GM19438 (cell line): ENCODE results near the gene POLR2H.

Experiments
- ATAC-seq: cut with Tn5 transposase; IDR thresholded peaks from one replicate; pipeline ENCODE4 v1.9.1; 2021; ENCODE audit warnings: low read depth; ENCODE audit not compliant: unreplicated experiment

The POLR2H gene

GRCh38 chr3:184368116-184368515, 6.6 kb downstream of the POLR2H start:
- no peak for ATAC-seq

- no peak for ATAC-seq
Measured at GRCh38 chr3:184368586-184369183, 7.2 kb downstream of the POLR2H start.

GRCh38 chr3:184371570-184372018, 10.1 kb downstream of the POLR2H start:
- no peak for ATAC-seq

DNA sequence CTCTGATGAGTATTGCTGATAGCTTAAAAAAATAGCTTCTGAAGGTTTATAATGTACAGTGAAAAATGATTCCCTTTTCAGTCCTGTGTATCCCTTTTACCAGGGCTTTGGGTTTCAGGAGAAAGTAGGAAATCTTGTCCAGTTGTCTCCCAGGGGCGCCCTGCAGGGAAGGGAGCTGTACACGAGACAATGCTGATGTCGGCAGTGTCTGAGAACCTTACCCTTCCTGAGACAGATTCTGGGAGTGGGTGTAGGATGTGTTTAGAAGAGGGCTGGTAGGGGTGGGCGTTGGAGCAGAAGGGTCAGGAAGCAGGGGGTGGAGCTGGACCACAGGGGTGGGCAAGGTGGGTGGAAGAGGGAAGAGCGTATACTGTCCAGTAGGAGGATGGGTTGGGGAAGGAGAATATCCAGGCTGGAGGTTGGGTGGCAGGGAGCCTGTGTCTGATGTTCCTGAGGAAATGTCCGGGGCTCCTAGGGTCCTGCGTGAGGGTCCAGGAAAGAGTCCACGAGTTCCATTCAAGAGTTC, 10.8 kb downstream of the POLR2H start:
- ATAC-seq: no peak

DNA sequence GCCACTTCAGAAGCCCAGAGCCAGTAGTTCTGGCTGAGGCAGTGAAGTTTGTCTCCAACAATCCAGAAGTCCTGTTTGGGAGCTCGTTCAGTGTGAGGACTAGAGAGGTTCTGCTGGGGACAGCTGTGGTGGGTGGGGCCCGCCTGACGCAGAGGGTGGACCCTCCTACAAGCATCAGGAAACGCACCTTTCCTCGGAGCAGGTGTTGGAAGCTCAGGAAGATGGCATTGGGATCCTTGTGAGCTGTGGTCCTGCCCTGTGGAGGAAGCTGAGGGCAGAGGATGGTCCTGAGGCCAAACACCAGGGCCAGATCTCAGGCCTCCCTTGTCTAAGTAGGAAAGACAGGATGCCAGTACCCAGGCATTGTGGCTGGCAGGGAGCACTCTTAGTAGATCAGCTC, 11.4 kb downstream of the POLR2H start:
- no peak for ATAC-seq

DNA sequence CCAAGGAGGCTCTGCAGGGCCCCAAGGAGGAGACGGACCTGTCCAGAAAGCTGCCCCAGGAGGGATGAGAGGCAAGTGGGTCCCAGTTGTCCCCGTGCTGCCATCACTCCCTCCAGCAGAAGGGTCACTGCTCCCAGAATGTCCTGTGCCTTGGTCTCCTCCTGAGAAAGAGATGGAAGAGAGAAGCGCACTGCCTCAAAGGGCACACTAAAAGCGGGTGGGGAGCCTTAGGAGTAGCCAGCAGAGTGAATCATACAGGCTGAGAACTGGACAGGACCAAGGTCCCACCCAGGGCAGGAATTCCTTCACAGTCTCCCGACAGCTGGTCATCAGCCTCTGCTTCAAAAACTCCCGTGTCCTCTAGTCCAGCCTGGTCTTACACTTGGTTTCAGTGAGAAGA, 11.9 kb downstream of the POLR2H start:
- ATAC-seq: no peak

DNA sequence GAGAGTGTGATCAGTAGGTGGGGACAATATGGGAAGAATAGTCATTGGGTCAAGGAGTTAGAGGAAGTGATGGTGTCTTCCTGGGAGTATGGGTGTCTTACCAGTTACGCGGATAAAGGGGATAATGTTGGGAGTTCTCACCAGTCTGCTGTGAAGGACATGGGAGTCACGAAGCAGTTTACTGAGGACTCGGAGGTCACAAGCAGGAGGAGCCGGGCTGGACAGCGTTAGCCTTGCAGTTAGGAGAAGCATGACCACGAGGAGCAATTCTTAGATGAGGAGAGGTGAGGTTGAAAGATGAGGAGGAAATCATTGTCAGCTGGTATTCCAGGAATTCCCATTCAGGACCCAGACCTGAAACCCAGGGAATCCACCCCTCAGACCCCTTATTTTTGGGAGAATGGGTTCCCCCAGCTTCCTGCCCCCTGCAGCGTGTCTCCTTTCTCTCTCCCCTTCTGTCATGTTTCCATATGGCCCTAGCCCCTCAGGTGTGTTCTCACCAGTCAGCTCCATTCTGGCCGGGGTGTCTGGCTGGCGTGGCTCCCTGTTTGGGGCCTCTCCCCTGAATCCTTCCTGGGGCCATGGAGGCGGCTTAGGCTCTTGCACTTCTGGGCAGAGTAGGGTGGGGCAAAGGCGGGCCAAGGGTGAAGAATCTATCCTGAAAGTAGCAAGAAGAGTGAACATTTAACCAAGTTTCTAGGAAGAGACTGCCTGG, 14.4 kb downstream of the POLR2H start:
- ATAC-seq: no peak

DNA sequence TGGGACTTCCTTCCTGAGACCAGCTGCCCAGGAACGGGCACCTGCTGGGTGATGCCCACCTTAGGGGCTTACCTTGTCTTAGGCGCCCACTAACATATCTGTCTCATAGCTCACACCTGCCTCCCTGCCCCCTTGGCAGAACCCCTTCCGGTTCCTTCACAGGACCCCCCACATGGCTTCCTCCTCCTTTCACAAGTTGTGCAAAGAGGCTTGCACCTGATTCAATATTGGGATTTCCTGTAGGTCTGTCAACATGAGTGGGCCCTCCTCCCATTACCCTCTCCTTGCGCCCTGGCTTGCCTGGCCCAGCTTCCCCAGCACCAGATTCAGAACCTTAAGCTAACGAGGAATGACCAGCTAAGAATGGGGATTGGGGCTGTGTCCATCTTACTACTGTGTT, 15.9 kb downstream of the POLR2H start:
- ATAC-seq: no peak

DNA sequence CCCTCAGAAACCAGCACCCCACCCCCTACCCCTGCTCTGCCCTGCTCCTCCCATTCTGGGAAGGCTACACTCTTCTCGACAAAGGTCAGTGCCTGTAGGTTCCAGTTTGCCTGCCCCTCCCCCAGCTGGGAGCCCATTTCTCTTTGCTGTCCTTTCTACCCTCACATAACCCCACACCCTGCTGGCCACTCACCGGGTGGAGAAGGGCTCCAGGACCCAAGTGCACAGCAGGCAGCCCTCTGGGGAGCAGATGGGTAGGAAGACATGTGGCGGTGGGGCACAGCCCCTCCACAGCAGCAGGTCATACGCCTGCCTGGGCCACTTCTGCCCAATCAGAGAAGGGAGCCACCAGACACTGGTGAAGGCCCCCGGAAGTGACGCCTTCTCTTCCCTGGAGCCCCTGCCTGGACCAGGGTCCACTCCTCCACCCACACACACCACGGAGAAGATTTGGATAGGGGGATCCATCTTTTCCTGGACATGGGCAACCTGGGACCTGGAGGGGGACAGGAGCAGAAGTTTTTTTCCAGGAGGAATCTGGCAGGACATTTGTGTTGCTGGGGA, 16.5 kb downstream of the POLR2H start, which contains the start of gene THPO:
THPO (minus strand) TSS at position 326 of the 564 bp plus-strand sequence. CDS start 1,948 bp downstream, outside the sequence.
- ATAC-seq: no peak

DNA sequence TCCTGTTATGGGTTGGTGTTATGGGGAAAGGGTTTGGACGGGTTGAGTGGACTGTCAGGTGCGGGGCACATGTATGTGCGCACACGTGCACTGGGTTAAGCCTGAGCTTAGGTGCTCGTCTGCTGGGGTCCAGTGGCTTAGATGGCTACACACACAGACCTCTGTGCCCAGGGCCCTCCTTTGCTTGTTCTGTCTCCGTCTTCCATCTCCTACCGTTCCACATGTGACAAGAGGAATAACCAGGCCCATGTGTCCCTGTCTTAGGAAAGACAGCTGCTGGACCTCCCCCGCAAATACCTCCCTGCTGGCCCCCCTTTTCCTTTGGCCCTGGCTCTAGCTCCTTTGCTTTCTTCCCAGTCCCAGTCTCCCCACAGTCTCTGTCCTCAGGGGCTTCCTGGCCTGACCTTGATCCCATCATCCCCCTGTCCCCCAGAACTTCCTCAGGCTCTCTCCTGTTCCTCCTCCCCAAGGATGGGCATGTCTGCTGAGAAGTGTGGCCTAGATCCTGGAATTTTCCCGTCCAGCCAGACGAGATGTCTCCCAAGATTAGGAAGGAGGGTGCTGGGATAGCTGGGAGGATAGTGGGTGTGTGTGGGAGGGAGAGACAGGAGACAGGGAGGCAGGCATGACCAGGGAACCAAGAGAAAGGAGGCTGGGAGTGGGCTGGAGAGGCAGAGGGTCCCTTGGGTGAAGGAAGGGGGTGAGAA, 17.3 kb downstream of the POLR2H start:
- no peak for ATAC-seq

GRCh38 chr3:184379358-184380184, 18.1 kb downstream of the POLR2H start, which contains the start of gene CHRD:
Gene CHRD (plus strand): TSS chr3:184380054. CDS start chr3:184380319, 265 bp downstream.
- no peak for ATAC-seq

GRCh38 chr3:184380185-184380626, 18.7 kb downstream of the POLR2H start:
- no peak for ATAC-seq

GRCh38 chr3:184380627-184381260, 19.2 kb downstream of the POLR2H start:
- no peak for ATAC-seq

GRCh38 chr3:184381261-184382224, 20.0 kb downstream of the POLR2H start:
- ATAC-seq: no peak

DNA sequence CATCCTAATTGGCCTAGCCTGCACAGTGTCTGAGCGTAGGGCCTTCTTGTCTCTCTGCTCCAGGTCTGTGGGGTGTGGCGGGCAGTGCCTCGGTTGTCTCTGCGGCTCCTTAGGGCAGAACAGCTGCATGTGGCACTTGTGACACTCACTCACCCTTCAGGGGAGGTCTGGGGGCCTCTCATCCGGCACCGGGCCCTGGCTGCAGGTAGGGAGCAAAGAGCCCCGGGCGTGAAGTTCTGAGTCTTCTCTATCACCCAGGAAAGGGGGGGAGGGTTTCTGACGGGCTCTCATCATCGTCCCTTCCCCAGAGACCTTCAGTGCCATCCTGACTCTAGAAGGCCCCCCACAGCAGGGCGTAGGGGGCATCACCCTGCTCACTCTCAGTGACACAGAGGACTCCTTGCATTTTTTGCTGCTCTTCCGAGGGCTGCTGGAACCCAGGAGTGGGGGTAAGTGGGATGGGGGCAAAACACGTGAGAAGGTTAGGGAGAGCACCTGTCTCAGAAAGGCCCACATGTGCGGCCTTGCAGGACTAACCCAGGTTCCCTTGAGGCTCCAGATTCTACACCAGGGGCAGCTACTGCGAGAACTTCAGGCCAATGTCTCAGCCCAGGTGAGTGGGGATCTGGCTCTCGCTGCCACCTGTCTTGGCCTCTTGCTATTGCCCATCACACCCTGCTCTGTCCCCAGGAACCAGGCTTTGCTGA, 21.0 kb downstream of the POLR2H start:
- no peak for ATAC-seq

DNA sequence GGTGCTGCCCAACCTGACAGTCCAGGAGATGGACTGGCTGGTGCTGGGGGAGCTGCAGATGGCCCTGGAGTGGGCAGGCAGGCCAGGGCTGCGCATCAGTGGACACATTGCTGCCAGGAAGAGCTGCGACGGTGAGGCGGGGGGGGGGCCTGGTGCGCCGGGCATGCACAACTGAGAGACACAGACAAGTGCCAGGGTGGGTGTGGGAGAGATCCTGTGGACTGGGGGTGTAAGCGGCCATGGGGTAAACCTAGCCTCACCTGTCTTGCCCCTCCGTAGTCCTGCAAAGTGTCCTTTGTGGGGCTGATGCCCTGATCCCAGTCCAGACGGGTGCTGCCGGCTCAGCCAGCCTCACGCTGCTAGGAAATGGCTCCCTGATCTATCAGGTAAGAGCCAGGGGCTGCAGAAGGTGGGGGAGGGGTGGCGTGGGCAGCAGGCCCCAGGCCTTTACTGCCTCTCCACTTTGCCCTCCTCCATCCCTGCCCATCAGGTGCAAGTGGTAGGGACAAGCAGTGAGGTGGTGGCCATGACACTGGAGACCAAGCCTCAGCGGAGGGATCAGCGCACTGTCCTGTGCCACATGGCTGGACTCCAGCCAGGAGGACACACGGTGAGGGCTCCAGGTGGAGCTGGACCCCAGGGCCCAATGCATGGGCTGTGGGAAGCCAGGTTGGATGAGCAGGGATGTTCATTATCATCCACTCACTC, 21.7 kb downstream of the POLR2H start:
- ATAC-seq: no peak

GRCh38 chr3:184384342-184384741, 22.8 kb downstream of the POLR2H start:
- ATAC-seq: no peak
